Measurements from ENCODE around the gene VAMP8.

GRCh38 chr2:85560812-85561279, 16.5 kb upstream of the VAMP8 start:
- TF ChIP-seq, protein P1, sequence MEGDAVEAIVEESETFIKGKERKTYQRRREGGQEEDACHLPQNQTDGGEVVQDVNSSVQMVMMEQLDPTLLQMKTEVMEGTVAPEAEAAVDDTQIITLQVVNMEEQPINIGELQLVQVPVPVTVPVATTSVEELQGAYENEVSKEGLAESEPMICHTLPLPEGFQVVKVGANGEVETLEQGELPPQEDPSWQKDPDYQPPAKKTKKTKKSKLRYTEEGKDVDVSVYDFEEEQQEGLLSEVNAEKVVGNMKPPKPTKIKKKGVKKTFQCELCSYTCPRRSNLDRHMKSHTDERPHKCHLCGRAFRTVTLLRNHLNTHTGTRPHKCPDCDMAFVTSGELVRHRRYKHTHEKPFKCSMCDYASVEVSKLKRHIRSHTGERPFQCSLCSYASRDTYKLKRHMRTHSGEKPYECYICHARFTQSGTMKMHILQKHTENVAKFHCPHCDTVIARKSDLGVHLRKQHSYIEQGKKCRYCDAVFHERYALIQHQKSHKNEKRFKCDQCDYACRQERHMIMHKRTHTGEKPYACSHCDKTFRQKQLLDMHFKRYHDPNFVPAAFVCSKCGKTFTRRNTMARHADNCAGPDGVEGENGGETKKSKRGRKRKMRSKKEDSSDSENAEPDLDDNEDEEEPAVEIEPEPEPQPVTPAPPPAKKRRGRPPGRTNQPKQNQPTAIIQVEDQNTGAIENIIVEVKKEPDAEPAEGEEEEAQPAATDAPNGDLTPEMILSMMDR (IDR thresholded peaks at IDR 0.05) = no peak
- TF ChIP-seq ZFX (IDR thresholded peaks at IDR 0.05; ENCODE audit: borderline replicate concordance) = no peak

Data from 22Rv1 (cell line).